Endometrial microvascular endothelial cells (primary cell): Measurements from ENCODE around the gene EIF2B2. TPM values are rescaled to one million over a fixed set of nuclear protein-coding genes. Genes with fewer than 3 reads are reported as not detected.

ENCODE experiments used
- in situ Hi-C: cut with HindIII; loops from 2 replicates; pipeline ENCODE4 v1.10.0; 2017; ENCODE audit warnings: low sequenced_read_pairs, low pct_unique_long_range_greater_than_20kb; ENCODE audit errors: inconsistent ontology term
- total RNA-seq: library from RNA; depleted of rRNA; stranded (reverse); fragments of >200 nt; gene quantifications from one replicate; pipeline ENCODE4 v1.2.3, GENCODE V29; 2015; ENCODE audit errors: inconsistent ontology term

Gene EIF2B2
- total RNA-seq, 1 donor from 2014 or later = 90.6 TPM

GRCh38 chr14:75059642-75060041, 56.9 kb downstream of the EIF2B2 start:
- in situ Hi-C loops = no loop called here

- in situ Hi-C loops = no loop called here
These were observed 57.7 kb downstream of the EIF2B2 start for GRCh38 chr14:75060420-75060819.

Other genes with a start within 250 kb of the EIF2B2 start
- 24.3 TPM for gene YLPM1, start 239.6 kb upstream of the EIF2B2 start, total RNA-seq
- not detected for gene PROX2, start 126.8 kb upstream of the EIF2B2 start, total RNA-seq
- 92.1 TPM for gene DLST, start 121.0 kb upstream of the EIF2B2 start, total RNA-seq
- gene RPS6KL1, start 79.7 kb upstream of the EIF2B2 start, total RNA-seq = 25.0 TPM
- gene PGF, start 47.3 kb upstream of the EIF2B2 start, total RNA-seq = 80.7 TPM
- gene MLH3, start 48.5 kb downstream of the EIF2B2 start, total RNA-seq = 13.9 TPM
- 26.0 TPM for gene ACYP1, start 61.1 kb downstream of the EIF2B2 start, total RNA-seq
- 1.5 TPM for gene ZC2HC1C, start 66.7 kb downstream of the EIF2B2 start, total RNA-seq
- gene NEK9, start 124.1 kb downstream of the EIF2B2 start, total RNA-seq = 12.8 TPM
- gene TMED10, start 173.7 kb downstream of the EIF2B2 start, total RNA-seq = 325 TPM